Measurements from ENCODE around the gene PAIP2. TPM values are rescaled to one million over a fixed set of nuclear protein-coding genes. Genes with fewer than 3 reads are reported as not detected.

PAIP2 gene
- total and polyA plus RNA-seq, 9 donors, result 68.4 to 142 (median 104) TPM

DNA sequence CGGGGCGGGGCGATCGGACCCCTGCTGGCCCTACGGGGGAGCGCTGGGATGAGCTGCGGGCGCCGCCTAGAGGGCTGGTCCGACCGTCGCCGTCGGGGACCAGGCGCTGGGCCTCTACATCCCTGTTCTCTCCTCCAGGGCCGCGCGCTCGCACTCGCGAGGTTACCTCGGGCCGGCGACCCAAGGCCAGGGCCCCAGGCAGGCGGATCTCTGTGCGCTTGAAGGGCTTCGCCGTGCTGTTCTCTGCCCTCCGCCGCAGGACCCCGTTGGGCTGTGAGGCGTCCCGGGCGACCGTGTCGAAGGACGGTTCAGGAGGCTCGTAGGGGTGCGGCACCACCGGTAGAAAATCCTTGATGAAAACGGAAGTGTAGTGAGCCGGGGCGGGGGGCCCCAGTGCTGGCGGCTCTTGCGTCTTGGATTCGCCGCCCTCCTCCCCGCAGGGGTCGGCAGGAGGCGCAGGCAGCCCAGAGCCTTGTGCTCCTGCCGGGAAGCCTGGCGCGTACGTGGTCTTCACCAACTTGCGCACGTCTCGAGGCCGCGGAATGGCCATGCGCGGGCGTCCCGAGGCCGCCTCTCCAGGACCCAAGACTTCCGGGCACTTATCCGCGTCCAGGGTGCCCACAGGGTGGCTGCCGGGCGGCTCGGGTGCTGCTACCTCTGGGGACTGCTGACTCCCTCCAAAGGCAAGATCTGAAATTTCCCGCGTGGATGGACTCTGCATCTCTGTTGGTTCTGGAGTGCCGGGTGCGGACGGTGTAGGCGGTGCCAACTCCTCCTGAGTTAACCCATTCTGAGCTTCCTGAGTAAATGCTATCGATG, 51.2 kb downstream of the PAIP2 start:
- no peaks in the 10 kb centered on the region for H3K36me3 ChIP-seq
- H3K9me3 ChIP-seq, result no peaks in the 10 kb centered on the region
- peaks cover 9% of the 10 kb centered on the region for H3K4me1 ChIP-seq (ENCODE audit: insufficient read depth)
- H3K27ac ChIP-seq, result no peak overlapping the region
- H3K27me3 ChIP-seq, result peaks cover 5% of the 10 kb centered on the region
- H3K4me3 ChIP-seq, result peak overlapping the region; percentile 35
- 4 to 12% (median 5%) methylated on average over 31 to 77 of the region's 77 CpGs for WGBS, 3 donors
- intact Hi-C loops (cut with DNase I), result no loop called here
- TF ChIP-seq CTCF (IDR thresholded peaks at IDR 0.05) (peak in 1 of 3 donors; percentile 5), POLR2A (IDR thresholded peaks at IDR 0.05) (no peak)
- DNase-seq, result peak in 1 of 5 donors; percentile 69

- H3K9me3 ChIP-seq, result no peaks in the 10 kb centered on the region
- WGBS, 3 donors, result 6 to 14% (median 8%) methylated on average over 35 to 49 of the region's 49 CpGs
- no peaks in the 10 kb centered on the region for H3K36me3 ChIP-seq
- H3K4me3 ChIP-seq, result peak overlapping the region; percentile 35
- TF ChIP-seq CTCF (IDR thresholded peaks at IDR 0.05) (no peak), EP300 (IDR thresholded peaks at IDR 0.05) (no peak), POLR2A (IDR thresholded peaks at IDR 0.05) (no peak)
- no peak for DNase-seq
- H3K27me3 ChIP-seq, result peaks cover 5% of the 10 kb centered on the region
- intact Hi-C loops (cut with DNase I), result no loop called here
- H3K27ac ChIP-seq, result no peak overlapping the region
- H3K4me1 ChIP-seq (ENCODE audit: insufficient read depth), result peaks cover 9% of the 10 kb centered on the region
These were observed 52.0 kb downstream of the PAIP2 start for GRCh38 chr5:139393497-139394122.

DNA sequence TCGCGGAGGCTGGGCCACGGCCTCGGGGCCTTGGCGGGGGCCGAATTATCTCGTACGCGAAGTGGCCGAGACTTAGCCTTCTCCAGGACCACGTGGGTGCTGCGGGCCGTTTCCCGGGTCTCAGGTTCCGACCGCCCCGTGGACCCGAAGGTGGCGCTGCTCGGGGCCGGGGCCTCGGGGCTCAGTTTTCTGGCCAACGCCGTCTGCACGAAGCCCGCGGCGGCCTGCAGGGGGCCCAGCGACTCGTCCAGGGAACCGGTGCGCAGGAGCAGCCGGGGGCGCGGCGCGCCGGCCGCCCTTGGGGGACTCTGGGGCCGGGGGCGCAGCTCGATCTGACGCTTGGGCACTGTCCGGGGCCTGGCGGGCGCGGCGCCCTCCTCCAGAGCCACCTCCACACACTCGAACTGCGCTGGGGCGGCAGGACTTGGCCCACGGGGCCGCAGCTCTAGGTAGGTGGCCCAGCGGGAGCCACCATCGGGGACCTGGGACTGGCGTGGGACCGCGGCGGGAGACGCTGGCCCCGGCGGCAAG, 52.5 kb downstream of the PAIP2 start:
- peaks cover 9% of the 10 kb centered on the region for H3K4me1 ChIP-seq (ENCODE audit: insufficient read depth)
- DNase-seq, result peak in 2 of 5 donors; percentile 54 to 69
- 0 to 2% (median 1%) methylated on average over 15 to 62 of the region's 62 CpGs for WGBS, 3 donors

More for the DNA sequence above, 52.5 kb downstream of the PAIP2 start:
- intact Hi-C loops (cut with DNase I), result no loop called here
- Histone ChIP-seq H3K36me3 (no peaks in the 10 kb centered on the region), H3K27me3 (peaks cover 5% of the 10 kb centered on the region), H3K27ac (peak overlapping the region; percentile 17 to 21), H3K4me3 (peak overlapping the region; percentile 35), H3K9me3 (no peaks in the 10 kb centered on the region)
- TF ChIP-seq POLR2A (IDR thresholded peaks at IDR 0.05) (no peak), CTCF (IDR thresholded peaks at IDR 0.05) (peak in 2 of 3 donors; percentile 22 to 41), EP300 (IDR thresholded peaks at IDR 0.05) (no peak)

Data from ovary (tissue), 9 donors.